ENCODE data around the gene MAST2.

DNA sequence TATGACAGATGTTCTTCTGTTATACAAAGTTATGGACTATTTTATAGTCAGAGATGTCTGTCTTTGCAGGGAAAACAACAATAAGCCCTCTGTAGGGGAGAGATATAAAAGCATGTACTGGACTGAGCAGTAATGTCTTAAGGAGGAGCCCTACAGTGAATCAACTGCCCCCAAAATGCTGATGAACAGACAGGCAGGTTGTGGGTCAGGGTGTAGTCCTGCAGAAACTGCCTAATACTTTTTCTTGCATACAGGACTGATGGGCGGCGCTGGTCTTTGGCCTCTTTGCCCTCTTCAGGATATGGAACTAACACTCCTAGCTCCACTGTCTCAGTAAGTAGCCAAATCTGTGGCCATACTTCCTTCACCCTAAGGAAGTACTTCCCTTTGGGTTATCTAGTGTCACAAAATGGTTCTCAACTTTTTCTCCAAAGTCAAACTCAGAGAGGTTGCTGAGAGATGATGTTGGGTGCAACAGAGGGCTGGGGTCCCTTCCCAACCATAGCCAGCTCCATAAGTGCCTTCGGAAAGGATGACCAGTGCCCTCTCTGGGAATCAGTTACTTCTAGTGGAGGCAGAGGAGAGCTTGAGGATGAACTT, 199.2 kb downstream of the MAST2 start:
- TF ChIP-seq, protein P1, sequence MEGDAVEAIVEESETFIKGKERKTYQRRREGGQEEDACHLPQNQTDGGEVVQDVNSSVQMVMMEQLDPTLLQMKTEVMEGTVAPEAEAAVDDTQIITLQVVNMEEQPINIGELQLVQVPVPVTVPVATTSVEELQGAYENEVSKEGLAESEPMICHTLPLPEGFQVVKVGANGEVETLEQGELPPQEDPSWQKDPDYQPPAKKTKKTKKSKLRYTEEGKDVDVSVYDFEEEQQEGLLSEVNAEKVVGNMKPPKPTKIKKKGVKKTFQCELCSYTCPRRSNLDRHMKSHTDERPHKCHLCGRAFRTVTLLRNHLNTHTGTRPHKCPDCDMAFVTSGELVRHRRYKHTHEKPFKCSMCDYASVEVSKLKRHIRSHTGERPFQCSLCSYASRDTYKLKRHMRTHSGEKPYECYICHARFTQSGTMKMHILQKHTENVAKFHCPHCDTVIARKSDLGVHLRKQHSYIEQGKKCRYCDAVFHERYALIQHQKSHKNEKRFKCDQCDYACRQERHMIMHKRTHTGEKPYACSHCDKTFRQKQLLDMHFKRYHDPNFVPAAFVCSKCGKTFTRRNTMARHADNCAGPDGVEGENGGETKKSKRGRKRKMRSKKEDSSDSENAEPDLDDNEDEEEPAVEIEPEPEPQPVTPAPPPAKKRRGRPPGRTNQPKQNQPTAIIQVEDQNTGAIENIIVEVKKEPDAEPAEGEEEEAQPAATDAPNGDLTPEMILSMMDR (IDR thresholded peaks at IDR 0.05 in 2 of 3, conservative IDR thresholded peaks at IDR 0.05 in 1 of 3; ENCODE audit: borderline replicate concordance in 1 of 3, insufficient read depth in 1 of 3, low read depth in 2 of 3, low read length in 2 of 3), result no peak
- TF ChIP-seq ELF1 (IDR thresholded peaks at IDR 0.05; ENCODE audit: borderline replicate concordance, low read depth) (no peak), JUND (IDR thresholded peaks at IDR 0.05) (no peak), POLR2A (IDR thresholded peaks at IDR 0.05; ENCODE audit: borderline replicate concordance, extremely low read depth, insufficient read depth, insufficient read length) (no peak), EZH2 (IDR thresholded peaks at IDR 0.05) (no peak), EGR1 (IDR thresholded peaks at IDR 0.05; ENCODE audit: low read depth) (no peak)
